GM12878 (cell line): ENCODE data around the gene GHRL. TPM values are rescaled to one million over a fixed set of nuclear protein-coding genes. Genes with fewer than 3 reads are reported as not detected.

Source experiments
- ATAC-seq: fragments of 200-7000 bp; cut with Tn5 transposase; 3 replicates; pipeline ENCODE4 v1.9.1; 2020; ENCODE audit warnings: mild to moderate bottlenecking, moderate library complexity
- BruUV-seq: library from RNA; stranded (reverse); fragments of 400-500 nt; replicated peaks from 2 replicates; lab custom pipeline; 2021; lab: Mats Ljungman, UMichigan
- CTCF ChIA-PET: fragments of 300-600 bp; sonication (Branson Sonifier 250); formaldehyde crosslinking; extraction: SDS; loops from one replicate; lab custom pipeline; 2021; ENCODE audit warnings: inconsistent platforms; lab: Yijun Ruan, JAX
- POLR2A ChIA-PET: fragments of 350-600 bp; formaldehyde crosslinking; extraction: SDS; loops from one replicate; lab custom pipeline; 2021; ENCODE audit warnings: inconsistent platforms; lab: Charles Lee
- RAD21 ChIA-PET: fragments of 300-600 bp; sonication (Branson Sonifier 250); formaldehyde crosslinking; loops from one replicate; lab custom pipeline; 2023; ENCODE audit warnings: antibody characterized with exemption; ENCODE audit not compliant: unreplicated experiment; lab: Charles Lee
- SMC1A ChIA-PET: fragments of 300-600 bp; sonication (Branson Sonifier 250); formaldehyde crosslinking; loops from one replicate; lab custom pipeline; 2023; ENCODE audit not compliant: unreplicated experiment, uncharacterized antibody; lab: Charles Lee
- DNase-seq: peaks from one replicate; pipeline ENCODE4 v3.0.0-alpha.2; 2011; ENCODE audit warnings: low read depth, low spot score
- FAIRE-seq: peaks from 3 replicates; lab custom pipeline; 2011; peaks lifted over from hg19 to GRCh38; lab: Jason Lieb, UNC
- H2AFZ ChIP-seq: 2 replicates; pipeline ENCODE4 v1.6.0; 2011; ENCODE audit warnings: low read depth, low read length, control low read depth; ENCODE audit not compliant: control insufficient read depth
- H3K27ac ChIP-seq: 2 replicates; pipeline ENCODE4 v1.5.1; 2011; ENCODE audit warnings: control low read depth; ENCODE audit not compliant: control insufficient read depth, insufficient read depth
- H3K27me3 ChIP-seq, 2 experiments: replicated peaks in 1 of 2; 2 replicates each; pipeline versions ENCODE4 v1.6.0 to v1.6.1; 2011; ENCODE audit warnings: low read length in 1 of 2; ENCODE audit not compliant: control insufficient read depth in 2 of 2, insufficient read depth in 2 of 2
- H3K36me3 ChIP-seq, 2 experiments: 2 replicates each; pipeline ENCODE4 v1.5.1; 2011; ENCODE audit warnings: low read length in 1 of 2; ENCODE audit not compliant: control insufficient read depth in 2 of 2, insufficient read depth in 2 of 2
- H3K4me1 ChIP-seq: 2 replicates; pipeline ENCODE4 v1.6.1; 2011; ENCODE audit warnings: mild to moderate bottlenecking, low read length, moderate library complexity, mixed read lengths; ENCODE audit not compliant: control insufficient read depth, insufficient read depth
- H3K4me2 ChIP-seq: 2 replicates; pipeline ENCODE4 v1.6.0; 2011; ENCODE audit warnings: control low read depth; ENCODE audit not compliant: control insufficient read depth, insufficient read depth
- H3K4me3 ChIP-seq: fragments of 200-600 bp; sonication (generic); 2 replicates; pipeline ENCODE4 v1.5.1; 2016
- H3K79me2 ChIP-seq: 2 replicates; pipeline ENCODE4 v1.6.0; 2011; ENCODE audit warnings: low read length; ENCODE audit not compliant: control insufficient read depth, insufficient read depth
- H3K9ac ChIP-seq: 2 replicates; pipeline ENCODE4 v1.8.0; 2011; ENCODE audit warnings: low read length, control low read depth, mixed read lengths; ENCODE audit not compliant: control insufficient read depth, insufficient read depth
- H3K9me3 ChIP-seq: replicated peaks from 3 replicates; pipeline ENCODE4 v1.5.1; 2011; ENCODE audit warnings: mild to moderate bottlenecking, low read length; ENCODE audit not compliant: control insufficient read depth, insufficient read depth
- H4K20me1 ChIP-seq: 2 replicates; pipeline ENCODE4 v1.6.0; 2011; ENCODE audit not compliant: control insufficient read depth, insufficient read depth
- ATF3 ChIP-seq: IDR thresholded peaks from 2 replicates; pipeline ENCODE4 v1.6.1; 2011; ENCODE audit warnings: low read depth, mild to moderate bottlenecking, low read length, moderate library complexity, borderline replicate concordance; ENCODE audit errors: extremely low read depth
- GABPA ChIP-seq: IDR thresholded peaks from 2 replicates; pipeline ENCODE4 v1.6.1; 2014; ENCODE audit warnings: antibody characterized with exemption, low read depth, mild to moderate bottlenecking, inconsistent platforms
- KDM1A ChIP-seq: fragments of 200-600 bp; sonication (generic); IDR thresholded peaks from 2 replicates; pipeline ENCODE4 v1.6.1; 2016; ENCODE audit warnings: borderline replicate concordance
- PAX8 ChIP-seq: fragments of 450-650 bp; IDR thresholded peaks from 2 replicates; pipeline ENCODE4 v1.6.1; 2017; ENCODE audit warnings: mild to moderate bottlenecking, moderate library complexity
- SREBF1 ChIP-seq: IDR thresholded peaks from 2 replicates; pipeline ENCODE4 v1.6.1; 2012; ENCODE audit warnings: mild to moderate bottlenecking, low read length
- ZSCAN29 ChIP-seq: fragments of 450-650 bp; IDR thresholded peaks from 2 replicates; pipeline ENCODE4 v1.6.1; 2017; ENCODE audit warnings: mild to moderate bottlenecking, moderate library complexity
- WGBS: methylation state at CpG from one replicate; pipeline ENCODE4 v1.1.6; 2016; ENCODE audit warnings: low lambda C conversion rate; ENCODE audit not compliant: insufficient replicate concordance, insufficient coverage; ENCODE audit errors: missing lambda C conversion rate; 5-methylcytosine and 5-hydroxymethylcytosine counted together
- in situ Hi-C: fragments of 300-500 bp; cut with MboI; formaldehyde crosslinking; loops from 9 replicates; pipeline ENCODE4 v1.14.3; 2018; ENCODE audit warnings: mixed read lengths
- intact Hi-C: fragments of 100-400 bp; cut with micrococcal nuclease; formaldehyde crosslinking; loops from one replicate; pipeline ENCODE4 v1.14.2; 2022; ENCODE audit not compliant: unreplicated experiment
- polyA plus RNA-seq, 11 experiments: library from polyadenylated mRNA; depleted of rRNA in 4 of 11; unstranded in 6 of 11; stranded (reverse) in 5 of 11; fragments of >200 nt; fragmentation: Nextera tagmentation in 4 of 11; fragmentation: Illumina TruSeq in 1 of 11; extraction: Ambion mirVana in 4 of 11; extraction: Trizol in 1 of 11; gene quantifications; 1 replicate in 1 of 11; 2 replicates in 10 of 11; pipeline versions ENCODE4 v1.2.1 to v1.2.3, GENCODE V29; 2011 to 2016; ENCODE audit warnings: inconsistent platforms in 2 of 11, missing spikeins in 2 of 11, low read depth in 1 of 11
- total RNA-seq, 4 experiments: library from RNA; depleted of rRNA in 3 of 4; stranded (reverse); fragments of >200 nt in 3 of 4; fragmentation: Illumina TruSeq in 1 of 4; extraction: Trizol in 1 of 4; gene quantifications; 2 replicates each; pipeline versions ENCODE4 v1.2.1 to v1.2.3, GENCODE V29; 2013 to 2021

The GHRL gene
- total and polyA plus RNA-seq, 10 of the 15 experiments (the other 5 are each of a cell fraction or from before 2014, with no cell fraction given), result 0.35 to 2.2 (median 0.88) TPM

- in situ Hi-C loops (no loop called here), intact Hi-C loops (no loop called here)
- H4K20me1 ChIP-seq, result no peaks in the 10 kb centered on the region; the same call in none of the 2 replicates
- ChIA-PET POLR2A (interaction anchor here (0.6 to 1.0 kb wide), 2 partner anchors 11 to 46 kb away, joined by 3 read pairs; no protein-coding TSS in a partner anchor), CTCF (interaction anchor here (0.8 to 0.9 kb wide), 2 partner anchors 11 to 48 kb away, joined by 3 read pairs; no protein-coding TSS in a partner anchor), RAD21 (no interaction called here), SMC1A (interaction anchor here (0.7 to 1.3 kb wide), 5 partner anchors 11 to 52 kb away, joined by 3 to 4 read pairs (median 3); partner anchors contain the start of gene GHRL)
- DNase-seq, result no peak
- H3K79me2 ChIP-seq, result peaks cover 30% of the 10 kb centered on the region
- no peak overlapping the region for H2AFZ ChIP-seq
- H3K9me3 ChIP-seq, result no peaks in the 10 kb centered on the region
- no peaks in the 10 kb centered on the region for H3K27me3 ChIP-seq
- no peak overlapping the region for H3K27ac ChIP-seq
- no peak overlapping the region for H3K9ac ChIP-seq
- no peak for FAIRE-seq
- peaks cover 33 to 39% of the 10 kb centered on the region in 2 experiments; a peak in 3 of 4 replicates for H3K36me3 ChIP-seq
- TF ChIP-seq PAX8 (no peak), ZSCAN29 (no peak), ATF3 (no peak), KDM1A (no peak), SREBF1 (no peak), GABPA (no peak)
- WGBS, result 29% methylated on average over 1 of the region's 1 CpG
- no peak overlapping the region for H3K4me3 ChIP-seq
- H3K4me2 ChIP-seq, result no peak overlapping the region; the same call in 1 of the 2 replicates
- H3K4me1 ChIP-seq, result peaks cover 4% of the 10 kb centered on the region; the same call in 1 of the 2 replicates
- no peak; the same call in 2 of the 3 replicates for ATAC-seq
- BruUV-seq, result no TSS peak
These were observed 18.1 kb downstream of the GHRL start for GRCh38 chr3:10274601-10275000.
